ENCODE data around the gene TLCD5.

TLCD5 gene

GRCh38 chr11:120340529-120340928, 15.4 kb downstream of the TLCD5 start:
- Histone ChIP-seq H3K27me3 (no peaks in the 10 kb centered on the region), H3K36me3 (no peaks in the 10 kb centered on the region), H3K9me3 (no peaks in the 10 kb centered on the region), H3K4me3 (ENCODE audit: low read depth, low read length) (no peak overlapping the region), H3K4me1 (peaks cover 6% of the 10 kb centered on the region; the same call in 1 of the 2 replicates)
- DNase-seq = no peak
- no peak for TF ChIP-seq CTCF (IDR thresholded peaks at IDR 0.05; ENCODE audit: low read depth, low read length)

- DNase-seq = no peak
- TF ChIP-seq CTCF (IDR thresholded peaks at IDR 0.05; ENCODE audit: low read depth, low read length) = no peak
- Histone ChIP-seq H3K4me1 (peaks cover 11% of the 10 kb centered on the region), H3K27me3 (no peaks in the 10 kb centered on the region), H3K9me3 (no peaks in the 10 kb centered on the region), H3K36me3 (no peaks in the 10 kb centered on the region), H3K4me3 (ENCODE audit: low read depth, low read length) (no peak overlapping the region)
Measured at GRCh38 chr11:120342226-120342625, 17.1 kb downstream of the TLCD5 start.

GRCh38 chr11:120342678-120343077, 17.6 kb downstream of the TLCD5 start:
- H3K4me1 ChIP-seq = peaks cover 15% of the 10 kb centered on the region
- no peaks in the 10 kb centered on the region for H3K36me3 ChIP-seq
- H3K27me3 ChIP-seq = no peaks in the 10 kb centered on the region
- no peak for TF ChIP-seq CTCF (IDR thresholded peaks at IDR 0.05; ENCODE audit: low read depth, low read length)
- no peak for DNase-seq
- H3K9me3 ChIP-seq = no peaks in the 10 kb centered on the region
- no peak overlapping the region for H3K4me3 ChIP-seq (ENCODE audit: low read depth, low read length)

- H3K27me3 ChIP-seq = no peaks in the 10 kb centered on the region
Measured at GRCh38 chr11:120343429-120343828, 18.3 kb downstream of the TLCD5 start.

GRCh38 chr11:120344302-120345004, 19.4 kb downstream of the TLCD5 start:
- no peaks in the 10 kb centered on the region for H3K27me3 ChIP-seq
- H3K4me1 ChIP-seq = peaks cover 15% of the 10 kb centered on the region
- DNase-seq = no peak
- H3K4me3 ChIP-seq (ENCODE audit: low read depth, low read length) = no peak overlapping the region
- TF ChIP-seq CTCF (IDR thresholded peaks at IDR 0.05; ENCODE audit: low read depth, low read length) = no peak
- H3K9me3 ChIP-seq = no peaks in the 10 kb centered on the region
- H3K36me3 ChIP-seq = no peaks in the 10 kb centered on the region

More at GRCh38 chr11:120343429-120343828, 18.3 kb downstream of the TLCD5 start:
- Histone ChIP-seq H3K9me3 (no peaks in the 10 kb centered on the region), H3K36me3 (no peaks in the 10 kb centered on the region), H3K4me1 (peaks cover 15% of the 10 kb centered on the region), H3K4me3 (ENCODE audit: low read depth, low read length) (no peak overlapping the region)
- DNase-seq = no peak
- no peak for TF ChIP-seq CTCF (IDR thresholded peaks at IDR 0.05; ENCODE audit: low read depth, low read length)

- H3K27me3 ChIP-seq = no peaks in the 10 kb centered on the region
- no peak for TF ChIP-seq CTCF (IDR thresholded peaks at IDR 0.05; ENCODE audit: low read depth, low read length)
- no peak for DNase-seq
- H3K9me3 ChIP-seq = no peaks in the 10 kb centered on the region
- H3K4me3 ChIP-seq (ENCODE audit: low read depth, low read length) = no peak overlapping the region
- H3K4me1 ChIP-seq = peaks cover 9% of the 10 kb centered on the region
- H3K36me3 ChIP-seq = no peaks in the 10 kb centered on the region
Measured at GRCh38 chr11:120346233-120346632, 21.1 kb downstream of the TLCD5 start.

Data from BE2C (cell line).